GM19395 (cell line): ENCODE results near the gene ID1.

Experiments
- ATAC-seq: cut with Tn5 transposase; IDR thresholded peaks from one replicate; pipeline ENCODE4 v1.9.1; 2021; ENCODE audit warnings: mild to moderate bottlenecking, moderate library complexity; ENCODE audit not compliant: unreplicated experiment

ID1 gene, protein sequence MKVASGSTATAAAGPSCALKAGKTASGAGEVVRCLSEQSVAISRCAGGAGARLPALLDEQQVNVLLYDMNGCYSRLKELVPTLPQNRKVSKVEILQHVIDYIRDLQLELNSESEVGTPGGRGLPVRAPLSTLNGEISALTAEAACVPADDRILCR

GRCh38 chr20:31605031-31605901, at the start of gene ID1:
TSS of gene ID1 (plus strand) at chr20:31605289. CDS start at chr20:31605388, 99 bp downstream.
- peak; percentile 88 for ATAC-seq

DNA sequence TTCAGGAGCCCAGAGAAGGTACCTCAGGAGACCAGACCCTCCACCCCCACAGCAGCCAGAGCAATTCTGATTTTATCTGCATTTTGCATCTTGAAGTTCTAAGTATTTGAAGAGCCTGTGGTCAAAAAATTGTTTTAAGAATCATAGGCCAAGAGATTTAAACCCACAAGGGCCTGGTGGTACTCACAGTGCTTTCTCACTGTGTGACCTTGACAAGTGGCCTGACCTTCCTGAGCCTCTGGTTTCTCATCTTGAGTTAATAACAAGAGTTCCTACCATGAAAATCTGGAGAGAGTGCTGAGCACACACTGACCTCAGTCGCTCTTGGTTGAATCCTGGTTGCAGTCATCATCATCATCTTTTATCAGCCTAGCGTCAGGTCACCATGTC, 45.4 kb upstream of the ID1 start:
- no peak for ATAC-seq

DNA sequence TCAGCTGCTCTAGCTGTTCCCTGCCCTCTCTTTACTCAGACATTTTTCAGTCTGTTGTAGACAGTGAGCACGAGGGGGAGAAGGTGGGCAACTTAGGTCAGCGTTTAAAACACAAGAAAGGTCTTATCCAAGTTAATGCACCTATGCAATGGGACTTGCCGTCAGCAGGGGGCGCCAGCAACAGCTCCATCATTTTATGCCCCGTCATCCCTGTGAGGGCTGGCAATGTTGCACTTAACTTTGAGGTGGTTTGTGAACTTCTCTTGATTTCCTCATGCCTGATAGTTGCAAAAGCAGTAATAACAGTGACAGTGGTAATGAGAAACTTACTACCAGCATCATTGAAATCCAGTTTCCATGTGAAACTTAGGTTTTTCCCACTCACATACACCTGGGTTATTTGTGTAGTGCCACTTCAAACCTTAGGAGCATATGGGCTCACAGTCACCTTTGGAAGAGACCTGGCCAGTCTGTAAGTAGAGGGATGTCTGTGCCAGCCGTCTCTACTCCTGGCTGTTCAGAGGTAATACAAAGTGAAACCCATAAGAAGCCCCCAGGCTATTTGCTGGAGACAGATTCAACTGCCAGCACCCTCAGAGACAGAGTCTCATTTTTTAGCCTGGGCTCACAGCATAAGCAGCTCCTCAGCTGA, 44.9 kb upstream of the ID1 start:
- no peak for ATAC-seq

GRCh38 chr20:31560746-31561598, 44.1 kb upstream of the ID1 start:
- ATAC-seq: no peak

- ATAC-seq: no peak
Measured at GRCh38 chr20:31562241-31562640, 42.8 kb upstream of the ID1 start.

DNA sequence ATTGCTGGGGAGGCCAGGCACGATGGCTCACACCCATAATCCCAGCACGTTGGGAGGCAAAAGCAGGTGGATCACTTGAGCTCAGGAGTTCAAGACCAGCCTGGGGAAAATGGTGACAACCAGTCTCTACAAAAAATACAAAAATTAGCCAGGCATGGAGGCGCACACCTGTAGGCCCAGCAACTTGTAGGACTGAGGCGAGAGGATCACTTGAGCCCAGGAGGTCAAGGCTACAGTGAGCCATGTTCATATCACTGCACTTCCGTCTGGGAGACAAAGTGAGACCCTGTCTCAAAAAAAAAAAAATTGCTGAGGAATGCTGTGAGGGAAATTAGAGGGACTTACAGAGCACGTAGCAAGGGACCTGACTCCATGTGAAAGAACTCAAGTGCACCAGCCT, 40.8 kb upstream of the ID1 start:
- no peak for ATAC-seq

DNA sequence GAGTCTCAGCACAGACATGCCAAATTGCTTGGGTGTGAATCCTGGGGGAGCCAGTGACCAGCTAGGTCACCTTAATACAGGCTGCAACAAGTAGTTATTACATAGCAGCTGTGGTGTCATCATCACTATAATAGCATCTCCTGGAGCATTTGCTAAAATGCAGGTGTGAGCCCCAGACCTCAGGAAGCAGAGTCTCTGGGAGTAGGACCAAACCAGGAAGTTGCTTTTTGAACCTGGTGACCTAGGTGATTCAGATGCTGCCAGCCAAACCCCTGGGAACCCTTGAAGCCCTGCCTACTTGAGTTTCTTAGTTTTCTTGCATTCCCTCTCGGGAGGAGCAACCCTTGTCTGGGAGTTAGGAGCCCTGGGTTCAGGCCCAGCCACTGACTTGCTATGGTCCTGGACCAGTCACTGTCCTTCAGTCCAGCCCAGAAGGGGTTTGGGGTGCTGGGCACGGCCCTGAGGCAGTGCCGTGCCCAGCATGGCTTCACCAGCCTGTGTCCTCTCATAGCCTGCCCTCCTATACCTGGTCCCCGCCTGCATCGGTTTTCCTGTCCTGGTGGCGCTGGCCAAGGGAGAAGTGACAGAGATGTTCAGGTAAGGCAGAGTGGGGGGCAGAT, 39.3 kb upstream of the ID1 start:
- ATAC-seq: no peak

GRCh38 chr20:31566319-31566657, 38.8 kb upstream of the ID1 start:
- no peak for ATAC-seq

DNA sequence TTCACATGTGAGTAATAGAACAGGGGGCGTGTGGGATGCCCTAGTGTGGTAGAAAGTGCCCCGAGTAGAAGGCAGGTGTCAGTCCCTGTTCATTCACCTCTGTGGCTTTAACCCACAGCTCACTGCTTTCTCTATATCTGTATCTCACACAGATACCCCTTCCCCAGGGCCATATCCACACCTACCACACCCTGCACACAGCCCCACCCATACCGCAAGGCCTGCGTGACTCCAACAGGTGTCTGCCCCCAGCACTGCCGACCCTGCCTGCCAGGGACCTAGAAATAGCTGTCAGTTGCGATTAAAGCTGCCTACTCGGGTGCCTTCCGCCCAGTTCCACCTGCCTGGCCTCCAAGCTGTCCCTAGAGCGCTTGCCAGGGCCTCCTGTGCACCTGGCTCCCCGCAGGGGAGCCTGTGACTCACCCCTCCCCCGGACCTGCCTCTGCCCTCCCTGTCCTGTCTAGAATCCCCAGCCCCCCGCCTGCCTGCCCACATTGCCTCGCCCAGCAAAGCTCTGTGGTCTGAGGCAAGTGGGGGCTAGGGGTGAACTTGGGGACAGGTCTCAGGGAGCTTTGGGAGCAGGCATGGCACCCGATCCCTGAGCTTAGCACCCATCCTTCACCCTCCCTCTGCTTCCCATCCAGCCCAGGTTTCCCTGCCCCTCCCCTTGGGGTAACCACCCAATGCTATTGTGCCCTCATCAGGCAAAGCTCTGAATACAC, 38.3 kb upstream of the ID1 start:
- ATAC-seq: no peak

DNA sequence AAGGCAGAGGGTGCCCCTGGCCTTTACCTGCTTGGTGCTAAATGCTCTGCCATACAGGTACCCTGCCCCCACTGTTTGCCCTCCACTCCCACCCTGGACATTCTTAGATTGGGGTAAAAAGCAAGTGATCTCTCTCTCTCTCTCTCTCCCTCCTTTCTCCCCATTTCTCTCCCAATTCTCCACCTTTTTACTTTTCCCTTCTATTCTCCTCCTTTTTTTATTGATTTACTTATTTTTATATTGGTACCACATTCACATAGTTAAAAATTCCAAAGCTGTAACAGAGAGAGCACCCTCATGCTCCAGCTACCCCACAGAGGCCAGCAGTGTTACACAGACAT, 37.7 kb upstream of the ID1 start:
- ATAC-seq: no peak

DNA sequence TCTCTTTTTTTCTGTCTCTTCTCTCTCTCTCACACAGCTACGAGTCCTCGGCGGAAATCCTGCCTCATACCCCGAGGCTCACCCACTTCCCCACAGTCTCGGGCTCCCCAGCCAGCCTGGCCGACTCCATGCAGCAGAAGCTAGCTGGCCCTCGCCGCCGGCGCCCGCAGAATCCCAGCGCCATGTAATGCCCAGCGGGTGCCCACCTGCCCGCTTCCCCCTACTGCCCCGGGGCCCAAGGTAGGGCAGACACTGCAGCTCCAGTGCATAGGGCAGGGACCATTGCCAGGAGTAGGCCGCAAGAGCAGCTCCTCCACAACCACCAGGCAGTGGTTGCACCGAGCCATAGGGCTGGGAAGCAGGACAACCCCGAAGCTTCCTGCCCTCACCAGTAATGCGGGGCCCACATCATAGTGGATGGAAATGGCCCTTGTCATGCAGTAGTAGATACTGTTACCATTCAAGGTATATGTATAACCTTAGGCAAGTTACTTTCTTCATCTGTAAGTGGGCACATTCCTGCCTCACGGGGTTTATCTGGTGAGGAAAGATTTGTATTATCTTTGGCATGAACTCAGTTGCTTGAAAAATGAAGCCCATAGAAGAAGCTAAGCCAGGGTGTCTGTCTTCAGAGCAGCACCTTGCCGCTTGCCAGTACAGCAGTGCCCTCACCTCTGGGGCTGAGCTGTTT, 36.9 kb upstream of the ID1 start:
- ATAC-seq: no peak

GRCh38 chr20:31568773-31569162, 36.3 kb upstream of the ID1 start:
- no peak for ATAC-seq

DNA sequence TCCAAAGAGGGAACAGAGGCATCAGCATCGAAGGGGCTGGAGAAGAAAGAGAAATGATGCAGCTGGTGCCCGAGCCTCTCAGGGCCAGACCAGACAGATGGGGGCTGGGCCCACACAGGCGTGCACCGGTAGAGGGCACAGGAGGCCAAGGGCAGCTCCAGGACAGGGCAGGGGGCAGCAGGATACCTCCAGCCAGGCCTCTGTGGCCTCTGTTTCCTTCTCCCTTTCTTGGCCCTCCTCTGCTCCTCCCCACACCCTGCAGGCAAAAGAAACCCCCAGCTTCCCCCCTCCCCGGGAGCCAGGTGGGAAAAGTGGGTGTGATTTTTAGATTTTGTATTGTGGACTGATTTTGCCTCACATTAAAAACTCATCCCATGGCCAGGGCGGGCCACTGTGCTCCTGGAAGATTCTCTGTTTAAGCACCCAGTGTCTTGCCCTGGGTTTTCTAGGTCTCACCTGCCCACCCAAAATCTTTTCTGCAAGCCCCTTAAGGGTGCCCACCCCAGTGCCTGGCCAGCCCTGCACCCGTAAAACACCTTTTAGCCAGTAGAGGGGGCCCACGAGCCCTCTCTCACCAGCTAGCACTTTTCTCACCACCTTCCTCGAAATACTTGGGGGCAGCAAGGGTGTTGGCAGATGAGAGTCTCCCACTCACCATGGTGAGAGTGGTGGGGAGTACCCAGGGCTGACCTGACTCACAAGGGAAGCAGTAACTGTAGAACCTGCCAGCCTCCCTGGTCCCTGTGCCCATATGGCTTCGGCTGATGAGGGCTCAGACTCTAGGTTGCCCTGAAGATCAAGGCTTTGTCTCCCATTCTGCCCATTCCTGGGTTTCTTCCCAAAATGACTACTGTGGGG, 35.7 kb upstream of the ID1 start:
- no peak for ATAC-seq

DNA sequence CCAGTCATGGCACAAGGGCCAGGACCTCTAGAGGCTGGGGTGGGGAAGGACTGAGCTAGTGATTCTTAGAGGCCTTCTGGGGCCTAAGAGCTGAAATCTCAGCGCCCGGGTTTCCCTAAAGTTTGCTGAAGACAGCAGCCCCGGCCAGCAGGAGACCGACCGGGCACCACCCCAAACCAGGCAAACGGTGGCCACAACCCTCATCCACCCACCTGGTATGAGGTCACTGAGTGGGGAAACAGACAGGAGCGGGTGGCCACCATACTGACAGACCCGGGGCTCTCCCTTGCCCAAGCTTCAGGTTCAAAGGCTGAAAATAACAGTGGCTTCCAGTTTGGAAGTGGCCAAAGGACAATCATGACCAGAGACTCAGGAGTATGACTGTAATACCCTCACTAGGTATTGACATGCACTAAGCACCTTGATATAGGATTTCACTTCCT, 35.0 kb upstream of the ID1 start:
- ATAC-seq: no peak

GRCh38 chr20:31570735-31571617, 34.1 kb upstream of the ID1 start:
- ATAC-seq: no peak

GRCh38 chr20:31572042-31572700, 32.9 kb upstream of the ID1 start:
- peak; percentile 2 for ATAC-seq
